GOT3 (cell line): ENCODE measurements around the gene SPATA12.

Source experiments
- DNase-seq: peaks from one replicate; lab custom pipeline; 2025; ENCODE audit warnings: mixed read lengths; lab: John Stamatoyannopoulos, UW

SPATA12 gene

GRCh38 chr3:57116501-57116900, 56.0 kb downstream of the SPATA12 start:
- no peak for DNase-seq

GRCh38 chr3:57118254-57118653, 57.8 kb downstream of the SPATA12 start:
- DNase-seq: no peak

DNA sequence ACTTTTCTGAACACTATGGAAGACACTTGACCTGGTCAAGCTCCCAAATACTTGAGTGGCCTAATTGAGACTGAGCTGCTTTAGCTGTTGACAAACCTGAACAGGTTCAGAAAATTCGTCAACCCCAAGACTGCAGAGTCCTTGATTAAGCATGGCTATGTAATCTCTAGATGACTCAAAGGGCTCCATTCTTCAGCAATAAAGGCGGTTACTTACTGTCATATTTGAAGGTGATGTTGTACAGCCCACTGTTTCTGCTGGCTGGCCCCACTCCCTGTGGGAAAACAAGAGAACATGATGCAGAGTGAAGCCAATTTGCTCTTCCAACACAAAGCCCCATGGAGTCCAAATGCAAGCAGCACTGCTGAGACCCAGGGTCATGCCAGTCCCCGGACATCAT, 59.6 kb downstream of the SPATA12 start:
- no peak for DNase-seq

DNA sequence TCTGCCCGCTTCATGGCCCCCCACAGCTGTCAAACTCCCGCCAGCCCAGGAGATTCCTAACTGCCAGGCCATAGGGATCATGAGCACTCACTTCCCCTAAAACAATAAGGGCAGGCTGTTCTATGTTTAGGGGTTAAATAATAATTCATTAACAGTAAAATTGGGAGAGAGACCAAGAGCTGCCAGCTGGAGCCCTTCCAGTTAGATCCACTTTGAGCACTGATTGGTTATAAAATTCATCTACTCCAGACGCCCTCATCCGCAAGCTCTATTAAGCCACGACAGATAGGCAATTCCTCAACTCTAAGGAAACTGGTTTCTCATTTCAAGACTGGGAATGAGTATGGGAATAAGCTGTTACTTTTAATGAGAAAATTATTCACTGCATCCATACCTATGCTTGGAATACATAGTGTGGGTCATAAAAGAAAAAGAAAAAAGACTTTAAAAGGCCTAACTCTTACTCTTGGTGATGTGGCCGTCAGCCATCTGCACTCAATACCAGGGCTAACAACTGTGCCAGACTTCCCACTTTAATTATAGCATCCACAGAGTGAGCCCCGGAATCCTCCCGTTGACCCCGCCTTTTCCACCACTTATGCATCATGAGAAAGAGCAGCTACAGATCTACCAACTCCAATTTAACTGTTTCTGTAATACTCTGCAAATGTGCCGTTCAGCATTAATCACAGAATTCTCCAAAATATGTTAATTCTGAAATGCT, 60.1 kb downstream of the SPATA12 start:
- DNase-seq: no peak
